ENCODE measurements around the gene RNF44. TPM values are rescaled to one million over a fixed set of nuclear protein-coding genes. Genes with fewer than 3 reads are reported as not detected.

The RNF44 gene
- total RNA-seq, 5 donors from 2014 or later (not counting 1 experiment from before 2014, with no cell fraction given), result 250 to 319 (median 294) TPM

Other genes starting within 250 kb of the RNF44 start
- 10 to 100 TPM; 66.4 to 79.3 (median 72.8) TPM for gene KIAA1191, start 175.6 kb downstream of the RNF44 start, total RNA-seq
- 10 to 100 TPM in 4 of 5 donors, 1 to 10 TPM in 1; 9.9 to 20.0 (median 18.0) TPM for gene ARL10, start 171.9 kb downstream of the RNF44 start, total RNA-seq
- gene NOP16, start 148.8 kb downstream of the RNF44 start, total RNA-seq, result 10 to 100 TPM; 10.4 to 29.3 (median 28.3) TPM
- 100 to 1,000 TPM in 2 of 5 donors, 10 to 100 TPM in 3; 88.5 to 117 (median 95.4) TPM for gene HIGD2A, start 148.7 kb downstream of the RNF44 start, total RNA-seq
- 10 to 100 TPM; 43.9 to 73.5 (median 45.6) TPM for gene CLTB, start 120.9 kb downstream of the RNF44 start, total RNA-seq
- gene FAF2, start 89.0 kb downstream of the RNF44 start, total RNA-seq, result 10 to 100 TPM; 24.1 to 27.7 (median 26.2) TPM
- gene CDHR2, start 11.9 kb upstream of the RNF44 start, total RNA-seq, result 1 to 10 TPM; 1.6 to 3.1 (median 2.8) TPM
- 1 to 10 TPM in 1 of 5 donors, under 1 TPM in 4; 0.33 to 1.2 (median 0.64) TPM for gene GPRIN1, start 72.8 kb upstream of the RNF44 start, total RNA-seq
- not detected for gene SNCB, start 93.1 kb upstream of the RNF44 start, total RNA-seq
- not detected for gene EIF4E1B, start 93.3 kb upstream of the RNF44 start, total RNA-seq
- 10 to 100 TPM; 20.2 to 39.3 (median 30.0) TPM for gene TSPAN17, start 110.1 kb upstream of the RNF44 start, total RNA-seq

Data from T-cell (primary cell).